HEK293T (cell line): ENCODE results near the gene PLEKHA5.
"Not testable (repeated sequence)": the region's sequence is repeated elsewhere in the genome, so short reads cannot be mapped to it uniquely, and the experiment has no call there.

Experiments
- ARNT ChIP-seq: fragments of 450-650 bp; IDR thresholded peaks from 2 replicates; pipeline ENCODE4 v1.6.1; 2017; ENCODE audit warnings: mild to moderate bottlenecking
- BHLHE40 ChIP-seq: fragments of 450-650 bp; IDR thresholded peaks from 2 replicates; pipeline ENCODE4 v1.6.1; 2016; ENCODE audit warnings: mild to moderate bottlenecking, moderate library complexity, borderline replicate concordance
- ELF4 ChIP-seq: fragments of 450-650 bp; IDR thresholded peaks from 2 replicates; pipeline ENCODE4 v1.6.1; 2017; ENCODE audit warnings: antibody characterized with exemption
- FOXA1 ChIP-seq: fragments of 450-650 bp; IDR thresholded peaks from 2 replicates; pipeline ENCODE4 v1.6.1; 2016; ENCODE audit warnings: mild to moderate bottlenecking
- FOXK2 ChIP-seq: fragments of 450-650 bp; IDR thresholded peaks from 2 replicates; pipeline ENCODE4 v1.6.1; 2016; ENCODE audit warnings: mild to moderate bottlenecking
- FOXM1 ChIP-seq: fragments of 450-650 bp; IDR thresholded peaks from 2 replicates; pipeline ENCODE4 v1.6.1; 2017; ENCODE audit warnings: mild to moderate bottlenecking, borderline replicate concordance
- HDGF ChIP-seq: fragments of 450-650 bp; IDR thresholded peaks from 2 replicates; pipeline ENCODE4 v1.6.1; 2017; ENCODE audit warnings: antibody characterized with exemption, borderline replicate concordance
- L3MBTL2 ChIP-seq: fragments of 450-650 bp; conservative IDR thresholded peaks from 2 replicates; pipeline ENCODE4 v1.6.1; 2016; ENCODE audit warnings: mild to moderate bottlenecking
- LEF1 ChIP-seq: fragments of 450-650 bp; IDR thresholded peaks from 2 replicates; pipeline ENCODE4 v1.6.1; 2017; ENCODE audit warnings: mild to moderate bottlenecking, borderline replicate concordance
- PKNOX1 ChIP-seq: fragments of 450-650 bp; IDR thresholded peaks from 2 replicates; pipeline ENCODE4 v1.6.1; 2016
- SP1 ChIP-seq: fragments of 450-650 bp; IDR thresholded peaks from 2 replicates; pipeline ENCODE4 v1.6.1; 2017
- SUZ12 ChIP-seq: fragments of 450-650 bp; IDR thresholded peaks from 2 replicates; pipeline ENCODE4 v1.6.1; 2016; ENCODE audit warnings: mild to moderate bottlenecking
- TARDBP ChIP-seq: fragments of 450-650 bp; IDR thresholded peaks from 2 replicates; pipeline ENCODE4 v1.6.1; 2016

GRCh38 chr12:19170286-19170685, 40.8 kb downstream of the PLEKHA5 start:
- TF ChIP-seq HDGF, TARDBP, FOXK2, SP1, BHLHE40, ARNT, L3MBTL2, FOXA1, LEF1, FOXM1, ELF4, SUZ12, PKNOX1: not testable (repeated sequence)
